Measurements from ENCODE around the gene TBC1D22A. TPM values are rescaled to one million over a fixed set of nuclear protein-coding genes. Genes with fewer than 3 reads are reported as not detected.

TBC1D22A gene
- total RNA-seq, 1 donor from 2014 or later = 24.2 TPM

GRCh38 chr22:46827136-46827780 is 64.8 kb downstream of the TBC1D22A start:
- TF ChIP-seq CTCF (IDR thresholded peaks at IDR 0.05; ENCODE audit: insufficient read depth, low read depth, low read length) (no peak), EZH2 (IDR thresholded peaks at IDR 0.05; ENCODE audit: insufficient read depth, low read length) (no peak)
- H3K4me1 Mint-ChIP-seq (ENCODE audit: low read depth, unreplicated experiment) = peaks cover 33% of the 10 kb centered on the region
- Histone ChIP-seq H4K20me1 (ENCODE audit: insufficient read depth, low read length) (peaks cover 20% of the 10 kb centered on the region), H3K27me3 (ENCODE audit: insufficient read depth, low read length) (no peaks in the 10 kb centered on the region), H3K9ac (ENCODE audit: low read length) (no peak overlapping the region), H3K4me3 (ENCODE audit: insufficient read depth, low read depth, low read length) (no peak overlapping the region), H3K79me2 (ENCODE audit: insufficient read depth, low read length) (peaks cover 30% of the 10 kb centered on the region), H3K36me3 (ENCODE audit: insufficient read depth, low read length) (no peaks in the 10 kb centered on the region), H3K27ac (ENCODE audit: low read depth, low read length) (no peak overlapping the region), H3K4me1 (ENCODE audit: insufficient read depth, low read length) (peaks cover 33% of the 10 kb centered on the region), H3K9me3 (ENCODE audit: insufficient read depth, low read depth, low read length) (no peaks in the 10 kb centered on the region), H2AFZ (ENCODE audit: low read depth, low read length) (no peak overlapping the region), H3K4me2 (ENCODE audit: low read length) (no peak overlapping the region)
- H3K27me3 Mint-ChIP-seq (ENCODE audit: low read depth, unreplicated experiment) = no peaks in the 10 kb centered on the region
- H3K27ac Mint-ChIP-seq (ENCODE audit: unreplicated experiment) = no peak overlapping the region
- H3K9me3 Mint-ChIP-seq (ENCODE audit: unreplicated experiment) = no peaks in the 10 kb centered on the region
- no peak overlapping the region for H3K4me3 Mint-ChIP-seq (ENCODE audit: unreplicated experiment)
- H3K36me3 Mint-ChIP-seq (ENCODE audit: low read depth, unreplicated experiment) = peaks cover 29% of the 10 kb centered on the region
- DNase-seq (ENCODE audit: low read depth) = no peak
- FAIRE-seq = no peak

GRCh38 chr22:46827781-46828180 is 65.3 kb downstream of the TBC1D22A start:
- Mint-ChIP-seq H3K4me3 (ENCODE audit: unreplicated experiment) (no peak overlapping the region), H3K36me3 (ENCODE audit: low read depth, unreplicated experiment) (peaks cover 29% of the 10 kb centered on the region), H3K4me1 (ENCODE audit: low read depth, unreplicated experiment) (peaks cover 35% of the 10 kb centered on the region), H3K27me3 (ENCODE audit: low read depth, unreplicated experiment) (no peaks in the 10 kb centered on the region), H3K27ac (ENCODE audit: unreplicated experiment) (no peak overlapping the region), H3K9me3 (ENCODE audit: unreplicated experiment) (no peaks in the 10 kb centered on the region)
- no peak overlapping the region for H2AFZ ChIP-seq (ENCODE audit: low read depth, low read length)
- peaks cover 15% of the 10 kb centered on the region for H4K20me1 ChIP-seq (ENCODE audit: insufficient read depth, low read length)
- FAIRE-seq (no peak), DNase-seq (ENCODE audit: low read depth) (no peak)
- no peak overlapping the region for H3K4me2 ChIP-seq (ENCODE audit: low read length)
- peaks cover 33% of the 10 kb centered on the region for H3K4me1 ChIP-seq (ENCODE audit: insufficient read depth, low read length)
- H3K27me3 ChIP-seq (ENCODE audit: insufficient read depth, low read length) = no peaks in the 10 kb centered on the region
- H3K27ac ChIP-seq (ENCODE audit: low read depth, low read length) = no peak overlapping the region
- no peaks in the 10 kb centered on the region for H3K9me3 ChIP-seq (ENCODE audit: insufficient read depth, low read depth, low read length)
- peaks cover 28% of the 10 kb centered on the region for H3K79me2 ChIP-seq (ENCODE audit: insufficient read depth, low read length)
- H3K4me3 ChIP-seq (ENCODE audit: insufficient read depth, low read depth, low read length) = no peak overlapping the region
- TF ChIP-seq EZH2 (IDR thresholded peaks at IDR 0.05; ENCODE audit: insufficient read depth, low read length) (no peak), CTCF (IDR thresholded peaks at IDR 0.05; ENCODE audit: insufficient read depth, low read depth, low read length) (no peak)
- no peak overlapping the region for H3K9ac ChIP-seq (ENCODE audit: low read length)
- no peaks in the 10 kb centered on the region for H3K36me3 ChIP-seq (ENCODE audit: insufficient read depth, low read length)

GRCh38 chr22:46828323-46828900 is 66.0 kb downstream of the TBC1D22A start:
- H3K4me3 ChIP-seq (ENCODE audit: insufficient read depth, low read depth, low read length) = no peak overlapping the region
- no peak for TF ChIP-seq EZH2 (IDR thresholded peaks at IDR 0.05; ENCODE audit: insufficient read depth, low read length)
- TF ChIP-seq CTCF (IDR thresholded peaks at IDR 0.05; ENCODE audit: insufficient read depth, low read depth, low read length) = no peak
- H3K4me1 ChIP-seq (ENCODE audit: insufficient read depth, low read length) = peaks cover 33% of the 10 kb centered on the region
- FAIRE-seq (peak; percentile 64), DNase-seq (ENCODE audit: low read depth) (no peak)
- H3K27ac ChIP-seq (ENCODE audit: low read depth, low read length) = peak overlapping the region; percentile 93
- peak overlapping the region; percentile 81 for H3K4me2 ChIP-seq (ENCODE audit: low read length)
- H3K4me3 Mint-ChIP-seq (ENCODE audit: unreplicated experiment) = no peak overlapping the region
- H3K27me3 Mint-ChIP-seq (ENCODE audit: low read depth, unreplicated experiment) = no peaks in the 10 kb centered on the region
- H3K79me2 ChIP-seq (ENCODE audit: insufficient read depth, low read length) = peaks cover 27% of the 10 kb centered on the region
- peak overlapping the region; percentile 57 for H3K9ac ChIP-seq (ENCODE audit: low read length)
- H2AFZ ChIP-seq (ENCODE audit: low read depth, low read length) = no peak overlapping the region
- no peaks in the 10 kb centered on the region for H3K27me3 ChIP-seq (ENCODE audit: insufficient read depth, low read length)
- H3K4me1 Mint-ChIP-seq (ENCODE audit: low read depth, unreplicated experiment) = peaks cover 37% of the 10 kb centered on the region
- peaks cover 2% of the 10 kb centered on the region for H3K9me3 Mint-ChIP-seq (ENCODE audit: unreplicated experiment)
- peaks cover 13% of the 10 kb centered on the region for H4K20me1 ChIP-seq (ENCODE audit: insufficient read depth, low read length)
- peaks cover 29% of the 10 kb centered on the region for H3K36me3 Mint-ChIP-seq (ENCODE audit: low read depth, unreplicated experiment)
- H3K36me3 ChIP-seq (ENCODE audit: insufficient read depth, low read length) = no peaks in the 10 kb centered on the region
- peak overlapping the region; percentile 1 for H3K27ac Mint-ChIP-seq (ENCODE audit: unreplicated experiment)
- H3K9me3 ChIP-seq (ENCODE audit: insufficient read depth, low read depth, low read length) = no peaks in the 10 kb centered on the region

Measured in astrocyte (in vitro differentiated cells and primary cell).